GM18867 (cell line): ENCODE results near the gene BCL2L11.
A peak's percentile ranks its signal among the peaks of the same experiment; 100 is the strongest.

Experiments used
- ATAC-seq: cut with Tn5 transposase; IDR thresholded peaks from one replicate; pipeline ENCODE4 v1.9.1; 2021; ENCODE audit warnings: mild to moderate bottlenecking, moderate library complexity; ENCODE audit not compliant: unreplicated experiment

The BCL2L11 gene

GRCh38 chr2:111117598-111118480 lies 2.9 kb upstream of the BCL2L11 start:
- ATAC-seq: no peak

GRCh38 chr2:111118481-111118980 lies 2.2 kb upstream of the BCL2L11 start:
- no peak for ATAC-seq

- no peak for ATAC-seq
Measured at GRCh38 chr2:111118981-111119821, 1.5 kb upstream of the BCL2L11 start.

GRCh38 chr2:111119822-111120252 lies 877 bp upstream of the BCL2L11 start:
- peak; percentile 6 for ATAC-seq

- peak; percentile 1 for ATAC-seq
Measured at GRCh38 chr2:111121028-111121827, 514 bp downstream of the BCL2L11 start.

GRCh38 chr2:111121828-111122630 lies 1.3 kb downstream of the BCL2L11 start:
- ATAC-seq: peak; percentile 55

- no peak for ATAC-seq
Measured at GRCh38 chr2:111122631-111123421, 2.1 kb downstream of the BCL2L11 start.

- ATAC-seq: no peak
Measured at GRCh38 chr2:111123751-111124150, 3.0 kb downstream of the BCL2L11 start.

- ATAC-seq: no peak
Measured at GRCh38 chr2:111126581-111126980, 5.9 kb downstream of the BCL2L11 start.

GRCh38 chr2:111127351-111127750 lies 6.6 kb downstream of the BCL2L11 start:
- ATAC-seq: no peak

- no peak for ATAC-seq
Measured at GRCh38 chr2:111128096-111128495, 7.4 kb downstream of the BCL2L11 start.

- ATAC-seq: no peak
Measured at GRCh38 chr2:111133603-111134002, 12.9 kb downstream of the BCL2L11 start.

- no peak for ATAC-seq
Measured at GRCh38 chr2:111134055-111134454, 13.3 kb downstream of the BCL2L11 start.

GRCh38 chr2:111135237-111135909 lies 14.7 kb downstream of the BCL2L11 start:
- no peak for ATAC-seq

GRCh38 chr2:111135910-111136297 lies 15.2 kb downstream of the BCL2L11 start:
- no peak for ATAC-seq

GRCh38 chr2:111138839-111139238 lies 18.1 kb downstream of the BCL2L11 start:
- no peak for ATAC-seq

GRCh38 chr2:111139637-111140317 lies 19.1 kb downstream of the BCL2L11 start:
- no peak for ATAC-seq

GRCh38 chr2:111140815-111141214 lies 20.1 kb downstream of the BCL2L11 start:
- ATAC-seq: no peak
